GM21447 (cell line): ENCODE results near the gene LYPD5.
"Not testable (repeated sequence)": the region's sequence is repeated elsewhere in the genome, so short reads cannot be mapped to it uniquely, and the experiment has no call there.

Experiments
- ATAC-seq: cut with Tn5 transposase; IDR thresholded peaks from one replicate; pipeline ENCODE4 v1.9.1; 2021; ENCODE audit not compliant: unreplicated experiment

Gene LYPD5

GRCh38 chr19:43779147-43779819, 23.0 kb downstream of the LYPD5 start:
- no peak for ATAC-seq

- ATAC-seq = no peak
Observed at GRCh38 chr19:43778651-43779050, 23.6 kb downstream of the LYPD5 start.

DNA sequence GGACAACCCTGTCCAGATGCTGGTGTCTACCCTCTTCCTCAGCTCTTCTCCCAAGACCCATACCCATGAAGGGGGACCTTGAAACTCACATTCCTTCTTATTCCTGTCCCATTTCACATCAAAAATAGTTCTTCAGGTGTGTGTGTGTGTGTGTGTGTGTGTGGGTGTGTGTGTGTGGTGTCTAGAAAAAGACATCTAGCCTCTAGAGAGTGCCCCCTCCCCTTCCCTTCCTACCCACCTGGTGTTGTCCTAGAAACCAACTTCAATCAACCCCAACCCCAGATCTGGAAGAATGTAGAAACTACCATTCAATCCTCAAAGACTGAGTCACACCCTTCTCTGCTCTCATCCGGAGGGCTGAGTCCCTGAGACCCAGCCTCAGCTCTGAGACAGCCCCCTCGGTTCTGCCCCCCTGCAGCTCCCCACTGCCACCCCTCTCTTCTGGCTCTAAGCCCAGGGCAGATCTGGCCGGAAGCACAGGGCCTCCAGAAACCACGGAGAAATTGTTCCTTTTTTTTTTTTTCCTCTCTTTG, 25.0 kb downstream of the LYPD5 start:
- no peak for ATAC-seq

- no peak for ATAC-seq
Observed at GRCh38 chr19:43776286-43776685, 26.0 kb downstream of the LYPD5 start.

DNA sequence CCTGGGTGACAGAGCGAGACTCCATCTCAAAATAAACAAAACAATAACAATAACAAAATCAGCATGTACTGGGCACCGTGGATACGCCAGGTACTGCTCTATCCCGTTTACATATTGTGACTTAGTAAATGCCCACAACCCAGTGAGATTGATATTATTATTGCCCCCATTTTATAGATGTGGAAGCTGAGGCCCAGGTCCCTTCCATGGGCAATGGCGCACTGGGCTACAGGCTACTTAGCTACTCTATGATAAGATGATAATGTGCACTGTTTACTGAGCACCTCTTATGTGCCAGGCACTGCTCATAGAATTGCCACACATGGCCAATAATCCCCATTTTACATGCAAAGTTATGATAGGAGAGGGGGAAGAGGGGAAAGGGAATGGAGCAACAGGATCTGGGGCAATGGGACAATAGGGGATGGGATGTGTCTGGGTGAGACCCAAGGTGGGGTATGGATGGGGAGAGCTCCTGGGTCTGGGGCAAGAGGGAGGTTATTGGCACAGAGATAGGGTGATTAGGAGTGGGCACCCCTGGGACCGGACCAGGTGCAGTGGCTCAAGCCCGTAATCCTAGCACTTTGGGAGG, 26.9 kb downstream of the LYPD5 start:
- ATAC-seq = no peak

DNA sequence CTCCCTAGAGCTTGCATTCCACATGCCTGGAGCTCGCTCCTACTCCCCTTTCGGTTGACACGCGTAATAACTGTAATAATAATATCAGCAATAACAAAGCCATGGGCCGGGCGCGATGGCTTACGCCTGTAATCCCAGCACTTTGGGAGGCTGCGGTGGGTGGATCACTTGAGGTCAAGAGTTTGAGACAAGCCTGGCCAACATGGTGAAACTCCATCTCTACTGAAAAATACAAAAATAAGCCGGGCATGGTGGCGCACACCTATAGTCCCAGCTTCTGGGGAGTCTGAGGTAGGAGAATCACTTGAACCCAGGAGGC, 27.3 kb downstream of the LYPD5 start:
- ATAC-seq = not testable (repeated sequence)

GRCh38 chr19:43774103-43774939, 27.9 kb downstream of the LYPD5 start:
- ATAC-seq = no peak

DNA sequence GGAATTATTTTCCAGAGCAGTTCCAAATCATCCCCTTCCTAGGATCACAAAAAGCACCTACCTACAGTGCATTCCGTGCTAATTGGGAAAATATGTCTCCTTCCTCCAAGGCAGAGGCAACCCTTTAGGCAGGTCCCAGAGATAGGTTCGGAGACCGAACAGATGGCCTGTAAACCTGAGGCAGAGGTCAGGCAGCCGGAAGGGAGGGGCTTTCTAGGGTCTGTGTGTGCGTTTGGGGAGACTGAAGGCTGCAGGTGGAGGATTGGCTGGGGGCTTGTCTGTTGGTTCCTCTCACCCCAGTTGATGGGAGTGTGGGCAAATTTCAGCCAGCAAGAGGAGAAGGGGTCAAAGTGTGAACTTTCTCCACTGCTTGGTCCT, 28.5 kb downstream of the LYPD5 start:
- ATAC-seq = no peak

- ATAC-seq = no peak
Observed at GRCh38 chr19:43769256-43769655, 33.0 kb downstream of the LYPD5 start.

DNA sequence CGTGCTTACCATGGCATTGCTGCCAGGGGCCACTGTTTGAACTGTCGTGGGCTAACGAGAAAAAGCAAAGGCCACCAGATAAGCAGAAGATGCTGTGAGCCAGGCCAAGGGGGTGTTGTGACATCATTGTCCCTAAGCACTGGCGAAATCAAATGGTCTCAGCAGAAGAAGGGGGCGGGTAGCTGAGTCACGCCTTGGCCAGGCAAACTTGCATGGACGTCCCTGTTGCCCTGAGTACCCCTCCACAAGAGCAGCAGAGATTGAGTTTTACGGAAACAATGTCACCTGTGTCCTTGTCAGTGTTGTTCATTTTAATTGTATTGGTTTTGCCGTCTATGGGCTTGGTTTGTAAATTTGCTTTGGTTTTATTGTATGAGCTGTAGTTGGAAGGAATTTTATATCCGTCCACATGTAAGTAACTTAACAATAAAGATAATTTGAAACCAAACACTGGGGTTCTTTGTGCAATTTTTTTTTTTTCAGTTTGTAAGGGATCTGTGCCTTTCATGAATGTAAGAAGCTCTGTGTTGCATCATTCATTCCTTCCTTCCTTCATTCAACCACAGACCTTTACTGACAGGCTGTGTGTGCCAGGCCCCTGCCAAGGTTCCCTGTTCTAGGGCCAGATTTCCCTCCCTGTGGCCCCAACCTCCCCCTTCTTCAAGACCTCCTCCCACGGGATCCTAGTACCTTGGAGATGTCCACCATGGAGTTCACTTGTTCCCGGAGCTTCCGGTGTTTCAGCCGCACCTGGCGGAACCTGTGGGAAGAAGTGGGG, 33.8 kb downstream of the LYPD5 start:
- ATAC-seq = no peak

DNA sequence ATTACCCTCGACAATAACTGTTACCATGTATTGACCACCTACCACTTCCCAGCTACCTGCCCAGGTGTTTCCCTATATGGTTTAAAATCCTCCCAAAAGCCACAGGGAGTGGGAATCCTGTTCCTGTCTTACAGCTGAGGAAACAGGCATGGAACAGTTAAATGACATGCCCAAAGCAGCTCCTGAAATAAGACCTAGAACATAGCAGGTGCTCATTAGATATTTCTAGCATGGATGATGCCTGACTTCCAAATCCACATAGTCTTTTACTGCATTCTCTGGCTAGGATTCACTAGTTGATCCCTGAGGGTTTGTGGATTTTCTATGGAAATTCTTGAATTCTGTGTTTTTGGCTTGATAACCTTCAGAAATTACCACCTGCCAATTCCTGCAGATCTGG, 34.4 kb downstream of the LYPD5 start:
- ATAC-seq = no peak

- ATAC-seq = no peak
Observed at GRCh38 chr19:43767316-43767715, 34.9 kb downstream of the LYPD5 start.

DNA sequence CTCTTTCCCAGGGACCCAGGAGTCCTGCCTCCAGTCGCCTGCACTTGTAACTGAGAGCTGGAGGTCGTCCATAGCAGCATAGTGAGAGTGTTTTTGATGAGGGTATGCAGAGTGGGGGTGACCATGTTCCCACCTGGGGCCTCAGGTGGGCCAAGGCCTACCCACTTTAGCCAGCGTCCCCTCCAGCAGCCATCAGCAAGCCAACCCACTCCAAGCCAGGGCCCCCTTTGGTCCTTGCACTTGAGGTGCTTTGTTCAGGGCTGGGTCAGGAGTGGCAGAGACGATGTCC, 35.5 kb downstream of the LYPD5 start:
- ATAC-seq = no peak

DNA sequence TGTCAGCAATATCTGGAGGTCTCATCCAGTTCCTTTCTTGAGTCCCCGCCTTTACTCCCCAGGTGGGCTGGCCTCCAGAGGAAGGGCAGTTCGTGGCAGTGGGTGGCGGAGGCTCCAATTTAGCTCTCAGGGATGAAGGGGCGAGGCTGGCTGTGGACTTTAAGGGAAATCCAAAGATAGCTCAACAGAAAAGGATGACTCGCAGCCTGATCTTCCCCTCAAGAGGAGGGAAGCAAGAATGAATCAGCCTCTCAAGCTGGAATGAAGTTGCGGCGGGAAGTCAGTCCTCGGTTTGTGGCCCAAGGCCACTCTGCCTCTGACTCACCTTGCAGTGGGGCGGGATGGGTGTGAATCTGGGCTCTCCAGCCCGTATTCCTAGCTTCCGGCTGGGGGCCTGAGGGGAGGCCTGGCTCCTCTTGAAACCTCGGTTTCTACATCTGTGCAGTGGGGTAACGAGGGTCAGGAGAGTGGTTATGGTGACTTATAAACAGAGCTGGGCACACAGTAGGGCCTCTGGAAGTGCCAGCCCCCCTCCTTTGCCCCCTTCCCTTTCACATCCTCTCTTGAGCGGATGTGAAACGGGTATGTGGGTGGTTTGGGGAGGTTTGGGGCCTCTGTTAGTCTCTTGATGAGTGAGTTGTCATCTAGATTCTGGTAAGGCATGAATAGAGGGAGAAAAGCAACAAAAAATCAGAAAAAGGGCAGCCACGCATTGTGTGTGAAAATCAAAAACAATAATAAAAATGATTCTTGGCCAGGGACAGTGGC, 37.0 kb downstream of the LYPD5 start:
- ATAC-seq = peak; percentile 62

DNA sequence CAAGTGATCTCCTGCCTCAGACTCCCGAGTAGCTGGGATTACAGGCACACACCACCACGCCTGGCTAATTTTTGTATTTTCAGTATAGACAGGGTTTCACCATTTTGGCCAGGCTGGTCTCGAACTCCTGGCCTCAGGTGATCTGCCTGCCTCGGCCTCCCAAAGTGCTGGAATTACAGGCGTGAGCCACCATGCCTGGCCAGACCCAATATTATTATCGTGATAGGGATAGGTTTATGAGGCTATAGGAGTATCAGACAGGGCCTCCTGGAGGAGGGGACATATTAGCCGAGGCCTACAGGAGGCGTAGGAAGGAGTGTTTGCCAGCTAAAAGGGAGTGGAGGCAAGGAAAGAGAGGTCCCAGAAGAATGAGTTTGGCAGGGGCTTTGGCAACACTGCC, 37.6 kb downstream of the LYPD5 start:
- ATAC-seq = not testable (repeated sequence)

DNA sequence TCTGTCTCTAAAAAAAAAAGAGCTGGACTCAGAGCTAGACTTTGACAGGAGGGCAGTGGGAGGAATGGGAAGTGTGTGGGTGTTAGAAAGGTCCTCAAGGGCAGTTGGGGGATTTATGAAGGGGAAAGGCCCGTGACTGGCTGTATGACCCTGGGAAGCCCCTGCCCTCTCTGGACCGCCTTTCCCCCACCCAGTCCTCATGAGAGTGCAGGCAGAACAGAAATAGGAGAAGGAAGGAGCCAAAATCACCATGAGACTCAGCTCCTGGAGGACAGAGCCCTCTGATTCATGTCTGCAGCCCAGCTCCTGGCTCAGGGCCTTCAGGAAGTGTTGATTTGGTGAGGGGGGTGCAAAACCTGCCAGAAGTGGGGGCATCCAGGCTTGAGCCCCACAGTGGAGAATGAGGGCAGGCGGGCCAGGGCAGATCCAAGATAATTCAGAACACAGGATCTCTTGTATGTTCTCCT, 38.7 kb downstream of the LYPD5 start:
- ATAC-seq = no peak

DNA sequence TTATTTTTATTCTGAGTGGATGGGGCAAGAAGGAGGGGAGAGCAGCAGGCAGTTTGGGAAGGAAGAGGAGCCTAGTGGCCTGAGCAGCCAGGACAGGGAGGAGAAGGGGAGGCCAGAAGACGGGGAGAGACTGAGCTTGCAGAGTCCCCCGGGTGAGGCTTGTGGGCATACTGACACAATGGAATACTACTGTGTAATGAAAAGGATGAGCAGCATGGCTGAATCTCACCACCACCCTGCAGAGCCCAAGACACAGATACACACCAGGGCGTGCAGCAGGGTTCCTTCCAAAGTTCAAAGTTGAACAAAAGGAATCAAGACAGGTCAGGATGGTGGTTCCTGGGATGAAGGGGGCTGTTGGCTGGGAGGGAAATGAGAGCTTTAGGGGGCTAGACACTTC, 39.4 kb downstream of the LYPD5 start:
- no peak for ATAC-seq

DNA sequence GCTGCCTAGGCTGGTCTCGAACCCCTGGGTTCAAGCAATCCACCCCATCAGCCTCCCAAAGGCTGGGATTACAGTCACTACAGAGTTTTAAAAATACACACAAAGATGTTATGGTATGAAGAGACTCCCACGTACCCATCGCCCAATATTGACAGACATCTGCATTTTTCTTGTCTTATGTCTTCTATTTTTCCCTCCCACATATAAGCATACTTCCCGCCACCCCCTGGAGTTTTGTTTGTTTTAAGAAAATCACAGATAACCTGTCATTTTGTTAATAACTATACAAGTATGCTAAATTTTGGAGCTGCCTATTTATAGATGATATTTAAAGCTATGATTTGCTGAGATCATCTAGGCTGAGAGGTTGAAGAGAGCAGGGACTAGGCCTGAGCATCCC, 41.3 kb downstream of the LYPD5 start:
- no peak for ATAC-seq

- no peak for ATAC-seq
Observed at GRCh38 chr19:43759515-43759914, 42.7 kb downstream of the LYPD5 start.

DNA sequence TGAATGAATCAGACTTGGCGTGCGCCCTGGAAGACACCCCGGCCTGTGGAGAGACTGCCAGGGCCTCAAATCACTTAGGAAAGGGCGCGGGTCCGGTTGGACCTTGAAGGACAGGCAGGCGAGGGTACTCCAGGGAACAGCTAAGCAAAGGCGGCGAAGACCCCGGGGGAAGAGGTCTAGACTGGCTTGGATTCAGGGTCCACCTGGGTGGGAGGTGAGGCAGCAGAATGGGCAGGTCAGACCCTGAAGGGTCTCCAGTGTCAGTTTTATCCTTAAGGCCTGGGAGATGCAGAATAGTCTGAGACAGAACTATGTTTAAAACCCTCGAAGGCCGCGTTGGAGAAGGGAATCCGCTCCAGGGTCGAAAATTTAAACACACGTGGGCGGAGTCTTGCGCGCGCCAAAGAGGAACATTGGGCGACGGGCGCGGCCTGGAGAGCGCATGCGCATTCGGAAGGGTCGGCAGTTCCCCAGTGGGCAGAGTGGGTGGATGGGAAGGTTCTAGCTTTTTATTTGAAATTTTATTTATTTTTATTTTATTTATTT, 46.9 kb downstream of the LYPD5 start:
- no peak for ATAC-seq
